K562 (cell line): ENCODE data around the gene ARL6IP1.
"Not testable (repeated sequence)": the region's sequence is repeated elsewhere in the genome, so short reads cannot be mapped to it uniquely, and the experiment has no call there.

Source experiments
- FOXP1 ChIP-seq: sonication (generic); formaldehyde crosslinking; IDR thresholded peaks from 2 replicates; pipeline ENCODE4 v1.8.0; 2022; ENCODE audit warnings: mild to moderate bottlenecking, missing genetic modification reagents
- MXI1 ChIP-seq: IDR thresholded peaks from 2 replicates; pipeline ENCODE4 v1.6.1; 2011; ENCODE audit warnings: low read depth, mild to moderate bottlenecking, improper control_type of control experiment, low read length
- POLR2AphosphoS2 ChIP-seq: IDR thresholded peaks from 2 replicates; pipeline ENCODE4 v1.6.1; 2012; ENCODE audit warnings: low read length, improper control_type of control experiment

GRCh38 chr16:18780460-18781026 lies 20.8 kb downstream of the ARL6IP1 start:
- TF ChIP-seq FOXP1 (CRISPR knock-in tag); MXI1; POLR2AphosphoS2: not testable (repeated sequence)
